ENCODE measurements around the gene PBX3. TPM values are rescaled to one million over a fixed set of nuclear protein-coding genes. Genes with fewer than 3 reads are reported as not detected.

PBX3 gene
- total RNA-seq, 2 donors from 2014 or later = 16.9 to 17.6 TPM

DNA sequence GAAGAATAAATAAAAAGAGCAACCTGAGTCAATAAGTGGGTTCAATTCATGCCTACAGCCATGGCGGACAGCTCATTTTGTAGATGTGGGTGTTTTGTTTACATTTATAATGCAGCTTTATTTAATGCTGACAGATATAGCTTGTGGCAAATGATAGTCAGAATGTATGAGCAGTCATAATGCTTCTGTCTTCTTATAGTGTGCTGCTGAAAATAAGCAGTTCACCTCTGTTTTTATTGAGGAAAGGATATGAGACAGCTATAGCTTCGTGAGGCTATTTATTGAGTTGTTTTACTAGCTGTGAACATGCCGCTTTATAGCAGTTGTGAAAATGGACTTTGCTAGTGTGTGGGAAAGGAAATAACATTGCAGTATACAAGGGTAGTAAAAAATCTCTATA, 147.4 kb downstream of the PBX3 start:
- ATAC-seq (no peak), DNase-seq (ENCODE audit: low spot score in 2 of 2) (no peak)
- Mint-ChIP-seq H3K36me3 (no peaks in the 10 kb centered on the region), H3K9me3 (no peaks in the 10 kb centered on the region), H3K27ac (no peak overlapping the region)

DNA sequence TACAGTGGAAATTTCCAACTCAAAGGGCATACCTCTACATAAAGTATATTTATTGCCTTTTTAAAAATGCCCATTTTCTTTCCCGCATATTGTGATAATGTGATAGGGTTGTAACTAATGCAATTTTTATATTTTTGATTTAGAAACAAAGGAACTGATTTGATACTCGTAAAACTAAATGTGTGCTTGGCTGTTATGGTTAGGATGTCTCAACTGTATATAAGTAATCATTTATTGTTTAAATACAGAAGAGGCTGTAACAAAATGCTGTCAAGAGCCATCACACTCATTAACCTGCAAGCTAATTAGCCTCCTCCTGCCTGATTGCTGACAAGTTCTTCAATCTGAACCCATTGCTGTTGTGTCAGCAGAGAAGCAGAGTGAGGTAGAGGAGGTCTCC, 149.2 kb downstream of the PBX3 start:
- ATAC-seq = no peak
- DNase-seq (ENCODE audit: low spot score in 2 of 2) = no peak
- no peaks in the 10 kb centered on the region for H3K36me3 Mint-ChIP-seq
- H3K27ac Mint-ChIP-seq = no peak overlapping the region
- H3K9me3 Mint-ChIP-seq = no peaks in the 10 kb centered on the region

DNA sequence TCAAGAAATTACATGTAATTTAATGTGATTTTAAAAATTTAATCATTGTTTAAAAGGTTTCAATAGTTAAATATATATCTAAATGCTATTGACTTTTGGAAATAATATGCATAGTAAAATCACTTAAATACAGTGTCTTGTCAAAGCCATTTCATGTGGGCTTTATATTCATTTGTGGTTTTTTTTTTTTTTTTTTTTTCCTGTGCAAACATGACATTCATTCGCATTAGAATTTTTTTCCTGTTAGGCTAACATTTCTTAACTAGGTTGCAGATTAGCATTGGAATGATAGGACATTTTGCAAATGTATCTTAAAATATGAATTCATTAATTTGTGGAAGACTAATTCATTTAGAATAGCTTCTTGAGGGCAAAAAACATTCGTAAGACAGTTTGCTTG, 149.8 kb downstream of the PBX3 start:
- Mint-ChIP-seq H3K36me3 (no peaks in the 10 kb centered on the region), H3K27ac (no peak overlapping the region), H3K9me3 (no peaks in the 10 kb centered on the region)
- ATAC-seq = no peak
- no peak for DNase-seq (ENCODE audit: low spot score in 2 of 2)

DNA sequence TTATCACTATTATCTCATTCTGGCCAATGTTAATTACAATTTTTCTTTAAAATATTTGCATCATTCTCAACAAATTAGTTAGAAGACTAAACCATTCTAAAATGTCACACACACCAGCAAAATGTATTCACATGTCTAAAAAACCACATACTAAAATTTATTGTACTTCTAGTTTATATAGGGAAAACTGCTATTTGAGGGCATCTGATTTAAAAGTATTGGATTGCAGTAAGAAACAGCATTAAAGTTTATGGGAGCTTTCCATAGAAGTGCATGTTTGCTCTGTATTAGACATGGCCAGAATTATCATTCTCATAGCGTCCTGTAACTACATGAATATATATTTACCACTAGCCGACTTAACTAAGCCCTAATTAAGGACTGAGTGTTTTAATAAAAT, 150.3 kb downstream of the PBX3 start:
- Mint-ChIP-seq H3K27ac (no peak overlapping the region), H3K9me3 (no peaks in the 10 kb centered on the region), H3K36me3 (no peaks in the 10 kb centered on the region)
- ATAC-seq (no peak), DNase-seq (ENCODE audit: low spot score in 2 of 2) (no peak)

DNA sequence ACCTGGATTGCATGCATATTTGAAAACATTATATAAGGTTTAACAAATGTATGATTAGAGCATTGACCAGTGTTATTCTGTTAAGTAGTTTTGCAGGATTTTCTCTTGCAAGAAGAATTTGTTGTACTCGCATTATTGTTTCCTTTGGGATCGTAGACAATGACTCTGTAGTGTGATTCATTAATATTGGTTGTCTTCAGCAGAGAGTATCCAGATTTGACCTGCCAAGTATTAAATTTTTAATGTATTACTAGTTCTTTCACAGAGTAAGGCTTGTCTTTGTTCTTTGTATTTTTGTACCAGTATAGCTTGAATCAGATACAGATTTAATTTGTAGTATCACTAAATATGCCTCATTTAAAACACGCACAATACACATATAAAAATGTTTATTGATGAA, 155.0 kb downstream of the PBX3 start:
- Mint-ChIP-seq H3K27ac (no peak overlapping the region), H3K36me3 (no peaks in the 10 kb centered on the region), H3K9me3 (no peaks in the 10 kb centered on the region)
- ATAC-seq (no peak), DNase-seq (ENCODE audit: low spot score in 2 of 2) (no peak)

DNA sequence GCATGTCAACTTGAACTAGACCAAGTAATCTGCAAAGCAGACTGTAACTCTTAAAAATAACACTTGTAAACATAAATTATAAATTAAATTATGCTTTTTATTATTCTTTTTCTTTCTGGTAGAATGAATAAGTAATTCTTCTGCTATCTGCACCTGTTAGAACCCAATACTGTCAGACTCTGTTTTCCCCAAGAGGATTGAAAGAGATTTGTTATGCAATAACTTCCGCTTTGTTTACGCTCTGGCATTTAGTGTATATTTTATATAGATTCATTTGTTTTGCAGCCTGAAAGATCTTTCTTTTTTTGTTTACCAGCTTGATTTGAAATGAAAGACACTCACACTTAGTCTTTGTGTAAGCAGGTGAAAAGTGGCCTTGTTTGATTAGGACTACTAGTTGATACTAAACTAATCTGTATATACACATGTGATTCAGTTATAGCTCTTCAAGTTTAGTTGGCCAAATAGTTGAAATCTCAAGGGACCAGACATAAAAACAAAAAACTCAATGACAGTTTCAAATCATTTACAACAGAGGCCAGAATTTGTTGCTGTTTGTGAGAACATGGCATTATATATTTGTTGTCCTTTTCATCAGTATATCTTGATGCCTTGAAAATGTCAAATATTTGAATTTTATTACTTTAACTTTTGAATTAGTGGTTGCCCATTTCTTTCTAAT, 155.8 kb downstream of the PBX3 start:
- no peak overlapping the region for H3K27ac Mint-ChIP-seq
- no peak for ATAC-seq
- no peaks in the 10 kb centered on the region for H3K36me3 Mint-ChIP-seq
- no peaks in the 10 kb centered on the region for H3K9me3 Mint-ChIP-seq
- no peak for DNase-seq (ENCODE audit: low spot score in 2 of 2)

DNA sequence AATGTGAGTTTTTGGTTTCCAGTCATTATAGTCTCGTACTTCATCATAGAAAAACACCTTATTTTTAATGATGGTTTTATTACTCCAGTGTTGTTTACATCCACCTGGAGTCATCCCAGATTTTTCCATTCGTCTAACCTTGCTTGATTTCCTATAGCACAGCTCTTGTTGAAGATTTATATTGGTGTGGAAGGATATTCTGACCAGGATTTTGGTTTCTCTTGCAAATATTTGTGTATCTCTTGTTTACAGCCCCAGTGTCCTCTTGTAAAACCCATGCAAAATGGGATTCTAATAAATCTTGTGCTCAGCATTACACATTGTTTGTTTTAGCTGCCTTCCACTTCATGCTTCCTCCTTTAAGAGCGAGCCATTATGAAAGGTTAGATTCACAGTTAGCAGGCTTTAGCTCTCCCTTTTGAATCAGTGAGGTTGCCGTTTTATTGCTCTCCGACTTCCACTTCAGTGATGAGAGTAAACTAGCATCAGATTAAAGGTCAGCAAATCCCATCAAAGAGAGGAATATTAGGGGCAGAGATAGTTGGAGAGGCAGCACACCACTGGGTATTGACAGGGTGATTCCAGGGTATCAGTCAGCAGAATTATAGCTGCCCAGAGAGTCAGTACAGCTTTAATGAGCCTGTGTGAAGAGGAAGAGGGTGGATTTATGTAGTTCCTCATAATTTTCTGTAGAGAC, 157.1 kb downstream of the PBX3 start:
- Mint-ChIP-seq H3K36me3 (no peaks in the 10 kb centered on the region), H3K27ac (no peak overlapping the region), H3K9me3 (no peaks in the 10 kb centered on the region)
- DNase-seq (ENCODE audit: low spot score in 2 of 2) (no peak), ATAC-seq (no peak)

DNA sequence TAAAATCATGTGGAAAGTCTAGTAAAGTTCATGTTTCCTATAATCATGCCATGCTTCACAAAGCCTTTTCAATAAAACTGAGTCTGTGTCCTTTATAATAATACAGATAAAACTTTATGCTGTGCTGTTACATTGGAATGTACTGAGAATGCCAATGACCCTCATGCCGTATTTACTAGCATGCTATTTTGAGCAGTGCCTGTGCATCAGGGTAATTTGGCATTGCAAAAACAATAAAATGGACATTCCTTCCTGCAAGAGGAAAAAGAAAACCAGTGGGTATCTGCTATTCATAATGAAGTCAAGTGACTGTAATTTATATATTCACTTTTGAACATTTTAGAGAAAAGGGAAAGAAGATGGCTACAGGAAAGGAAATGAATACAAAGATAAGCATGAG, 159.0 kb downstream of the PBX3 start:
- no peaks in the 10 kb centered on the region for H3K9me3 Mint-ChIP-seq
- H3K36me3 Mint-ChIP-seq = no peaks in the 10 kb centered on the region
- ATAC-seq = no peak
- no peak for DNase-seq (ENCODE audit: low spot score in 2 of 2)
- H3K27ac Mint-ChIP-seq = no peak overlapping the region

DNA sequence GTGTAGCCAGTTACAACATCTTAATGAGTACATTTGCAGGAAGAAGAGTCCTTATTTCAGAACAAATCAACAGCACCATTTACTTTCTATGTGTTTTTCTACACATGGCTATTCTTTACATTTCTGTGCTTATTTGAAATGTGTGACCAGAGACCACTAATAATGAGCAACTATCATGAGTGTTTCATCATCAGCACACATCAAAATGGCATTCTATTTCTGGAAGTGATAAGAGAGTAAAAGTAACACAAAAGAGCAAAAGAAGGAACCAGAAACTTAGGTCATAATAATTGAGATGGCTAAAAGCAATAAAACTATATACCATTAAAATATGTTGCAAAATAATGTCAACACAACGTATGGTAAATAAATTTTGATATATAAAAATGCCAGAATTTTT, 159.7 kb downstream of the PBX3 start:
- no peaks in the 10 kb centered on the region for H3K36me3 Mint-ChIP-seq
- no peak for DNase-seq (ENCODE audit: low spot score in 2 of 2)
- ATAC-seq = no peak
- no peak overlapping the region for H3K27ac Mint-ChIP-seq
- H3K9me3 Mint-ChIP-seq = no peaks in the 10 kb centered on the region

DNA sequence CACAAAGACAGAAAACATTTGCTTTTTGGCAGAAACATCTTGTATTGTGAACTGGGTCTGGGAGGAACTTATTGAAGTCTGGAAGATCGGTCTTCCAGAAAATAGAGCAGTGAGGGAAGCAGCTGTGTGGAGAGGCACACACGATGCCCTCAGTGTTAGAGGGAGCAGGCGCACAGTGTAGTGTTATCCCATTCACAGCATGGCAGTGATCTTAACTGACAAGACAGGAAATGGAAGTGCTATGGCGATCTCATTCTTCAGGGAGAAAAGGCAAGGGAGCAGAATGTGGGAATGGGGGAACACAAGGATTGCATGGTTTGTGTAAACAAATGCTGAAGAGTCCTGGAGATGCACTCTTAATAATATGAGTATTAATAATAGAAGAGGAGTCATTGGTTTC, 161.0 kb downstream of the PBX3 start:
- ATAC-seq = no peak
- Mint-ChIP-seq H3K9me3 (no peaks in the 10 kb centered on the region), H3K27ac (no peak overlapping the region), H3K36me3 (no peaks in the 10 kb centered on the region)
- no peak for DNase-seq (ENCODE audit: low spot score in 2 of 2)

DNA sequence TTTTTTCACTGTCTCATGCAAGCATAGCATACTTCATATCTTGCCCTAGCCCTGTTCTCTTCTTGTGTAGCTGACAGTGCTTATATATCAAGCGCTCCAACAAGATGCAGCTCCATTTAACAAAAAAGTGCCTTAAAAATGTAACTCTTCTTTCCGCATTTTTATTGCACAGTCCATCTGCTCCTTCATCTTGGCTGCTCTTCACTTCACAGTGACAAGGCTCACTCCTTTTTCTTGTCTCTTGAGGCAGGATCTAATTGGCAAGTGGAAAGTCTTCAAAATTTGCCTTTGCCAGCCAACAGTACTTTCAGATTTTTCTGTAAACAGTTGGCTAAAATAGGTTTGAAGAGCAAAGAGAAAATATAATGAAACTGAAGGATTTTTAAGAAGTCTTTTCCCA, 161.8 kb downstream of the PBX3 start:
- Mint-ChIP-seq H3K36me3 (no peaks in the 10 kb centered on the region), H3K9me3 (no peaks in the 10 kb centered on the region), H3K27ac (no peak overlapping the region)
- ATAC-seq (no peak), DNase-seq (ENCODE audit: low spot score in 2 of 2) (no peak)

DNA sequence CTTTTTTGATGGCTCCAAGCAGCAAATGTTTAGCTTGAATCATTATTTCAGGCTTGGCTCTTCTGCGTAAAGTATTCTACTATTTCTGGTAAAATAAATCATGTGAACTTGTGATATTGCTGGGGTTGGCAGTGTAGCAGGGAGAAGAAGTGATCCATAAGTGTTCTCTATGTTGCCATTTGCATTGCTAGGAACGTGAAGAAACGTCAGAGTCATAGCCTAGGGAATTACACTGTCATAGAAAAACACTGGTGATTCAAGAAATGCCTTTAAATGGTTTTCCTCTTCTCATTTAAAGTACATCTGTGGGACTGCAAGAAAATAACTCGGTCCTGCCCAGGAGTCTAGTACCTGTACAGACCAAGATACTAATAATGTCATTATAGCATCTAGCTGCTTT, 162.3 kb downstream of the PBX3 start:
- DNase-seq (ENCODE audit: low spot score in 2 of 2) (no peak), ATAC-seq (no peak)
- no peaks in the 10 kb centered on the region for H3K9me3 Mint-ChIP-seq
- H3K36me3 Mint-ChIP-seq = no peaks in the 10 kb centered on the region
- no peak overlapping the region for H3K27ac Mint-ChIP-seq

DNA sequence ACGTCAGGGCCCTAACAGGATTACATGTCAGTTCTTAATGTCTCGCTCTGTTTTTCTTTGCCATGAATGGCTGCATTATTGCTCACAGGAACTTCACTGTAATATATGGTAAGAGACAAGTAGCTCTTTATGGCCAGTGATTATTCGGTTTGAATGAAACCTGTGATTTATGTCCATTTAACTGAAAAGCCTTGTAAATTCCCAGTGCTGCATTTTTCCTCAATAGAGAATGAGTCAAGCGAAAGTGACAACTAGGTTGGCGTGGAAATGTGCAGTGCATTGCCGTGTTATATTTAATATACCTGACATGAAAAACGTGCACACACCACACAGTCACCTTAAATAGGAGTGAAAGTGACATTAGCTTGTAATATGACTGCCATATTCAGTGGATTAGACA, 163.1 kb downstream of the PBX3 start:
- DNase-seq (ENCODE audit: low spot score in 2 of 2) (no peak), ATAC-seq (no peak)
- Mint-ChIP-seq H3K9me3 (no peaks in the 10 kb centered on the region), H3K27ac (no peak overlapping the region), H3K36me3 (no peaks in the 10 kb centered on the region)

DNA sequence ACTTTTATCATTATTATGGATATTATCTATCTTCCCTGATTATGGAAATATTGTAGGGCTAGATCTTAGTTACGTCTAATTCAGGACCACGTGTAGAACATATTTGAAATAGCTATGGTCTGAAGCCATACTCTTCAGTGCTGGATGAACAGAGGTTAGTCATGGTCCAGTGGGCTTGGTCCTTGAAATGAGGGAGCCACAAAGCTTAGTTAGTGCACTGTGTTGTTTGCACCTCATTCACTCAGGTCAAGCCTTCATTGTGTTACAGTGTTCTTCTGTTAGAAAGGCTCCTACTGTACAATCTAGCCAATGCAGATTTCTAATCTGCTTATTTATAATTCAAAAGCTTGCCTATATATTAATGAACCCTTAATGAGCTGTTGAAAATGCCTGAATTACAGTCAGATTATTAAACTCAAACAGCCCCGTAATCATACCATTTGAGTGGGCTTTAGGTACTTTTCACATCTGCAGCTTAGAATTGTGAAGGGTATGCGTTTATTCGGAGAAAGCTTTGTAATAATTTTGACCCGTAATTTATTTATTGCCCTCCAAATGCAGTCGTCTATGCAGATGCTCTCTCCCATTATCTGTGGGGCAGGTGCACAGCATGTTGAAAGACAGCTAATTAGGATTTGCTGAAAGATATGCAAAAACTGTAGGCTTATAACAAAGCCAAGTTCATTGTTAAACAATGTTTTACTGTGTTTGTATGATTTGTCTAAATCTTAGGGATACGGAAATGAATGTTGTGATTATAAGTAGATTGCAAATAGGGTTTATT, 164.9 kb downstream of the PBX3 start:
- Mint-ChIP-seq H3K27ac (no peak overlapping the region), H3K36me3 (no peaks in the 10 kb centered on the region), H3K9me3 (no peaks in the 10 kb centered on the region)
- ATAC-seq (no peak), DNase-seq (ENCODE audit: low spot score in 2 of 2) (no peak)

DNA sequence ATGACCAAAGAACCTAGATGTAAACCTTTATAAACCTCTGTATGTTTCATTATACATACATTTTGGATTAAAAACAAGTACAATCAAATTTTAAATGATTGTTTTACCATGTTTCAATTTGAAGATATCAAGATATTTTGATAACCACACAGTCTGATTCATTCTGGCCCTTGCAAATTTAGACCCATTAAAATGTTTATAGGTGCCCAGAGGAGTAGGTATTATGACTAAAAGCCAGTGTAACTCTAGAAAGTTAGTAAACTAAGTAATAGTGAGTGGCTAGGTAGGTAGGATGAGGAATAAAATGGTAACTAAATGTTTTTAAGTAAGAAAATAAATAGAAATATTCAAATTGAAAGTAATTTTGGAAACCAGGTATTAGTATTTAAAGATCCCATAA, 165.5 kb downstream of the PBX3 start:
- no peak for ATAC-seq
- DNase-seq (ENCODE audit: low spot score in 2 of 2) = no peak

DNA sequence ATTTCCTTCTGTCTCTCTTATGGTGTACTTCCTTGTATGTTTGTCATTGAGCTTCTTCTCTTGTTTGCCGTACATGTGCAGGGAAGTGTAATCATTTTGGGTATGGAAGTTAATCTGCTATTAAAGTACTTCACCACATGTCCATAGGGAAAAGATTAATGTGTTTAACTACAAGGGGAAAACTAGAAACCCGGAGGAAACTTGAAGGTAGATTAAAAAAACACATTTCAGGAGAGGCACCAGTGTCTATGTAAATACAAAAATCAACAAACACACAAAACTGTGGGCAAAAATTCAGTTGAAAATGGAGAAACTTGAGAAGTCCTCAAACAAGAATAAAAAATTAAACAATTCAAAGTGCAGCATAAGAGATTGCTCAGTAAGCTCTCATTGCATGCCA, 166.4 kb downstream of the PBX3 start:
- Mint-ChIP-seq H3K36me3 (no peaks in the 10 kb centered on the region), H3K9me3 (no peaks in the 10 kb centered on the region), H3K27ac (no peak overlapping the region)
- DNase-seq (ENCODE audit: low spot score in 2 of 2) = no peak
- no peak for ATAC-seq

More for the DNA sequence above, 165.5 kb downstream of the PBX3 start:
- Mint-ChIP-seq H3K36me3 (no peaks in the 10 kb centered on the region), H3K27ac (no peak overlapping the region), H3K9me3 (no peaks in the 10 kb centered on the region)

DNA sequence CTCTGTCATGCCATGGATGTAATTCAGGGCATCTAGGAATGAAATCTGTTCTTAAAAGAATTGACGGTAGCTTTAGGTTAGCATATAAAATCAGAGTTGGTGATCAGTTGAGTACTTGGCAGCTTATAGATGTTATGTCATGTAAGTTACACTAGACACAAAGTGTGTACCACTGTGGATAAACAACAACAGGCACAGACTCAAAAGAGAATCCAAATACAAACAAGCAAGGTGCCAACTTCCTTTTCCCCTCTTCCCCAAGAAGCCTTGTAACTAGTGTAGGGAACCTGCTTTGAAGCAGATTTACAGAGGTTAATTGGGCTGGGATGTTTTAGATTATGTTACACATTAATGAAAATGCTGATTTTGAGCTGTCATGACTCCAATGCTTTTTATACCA, 167.2 kb downstream of the PBX3 start:
- Mint-ChIP-seq H3K27ac (no peak overlapping the region), H3K36me3 (no peaks in the 10 kb centered on the region), H3K9me3 (no peaks in the 10 kb centered on the region)
- ATAC-seq = no peak
- DNase-seq (ENCODE audit: low spot score in 2 of 2) = no peak

DNA sequence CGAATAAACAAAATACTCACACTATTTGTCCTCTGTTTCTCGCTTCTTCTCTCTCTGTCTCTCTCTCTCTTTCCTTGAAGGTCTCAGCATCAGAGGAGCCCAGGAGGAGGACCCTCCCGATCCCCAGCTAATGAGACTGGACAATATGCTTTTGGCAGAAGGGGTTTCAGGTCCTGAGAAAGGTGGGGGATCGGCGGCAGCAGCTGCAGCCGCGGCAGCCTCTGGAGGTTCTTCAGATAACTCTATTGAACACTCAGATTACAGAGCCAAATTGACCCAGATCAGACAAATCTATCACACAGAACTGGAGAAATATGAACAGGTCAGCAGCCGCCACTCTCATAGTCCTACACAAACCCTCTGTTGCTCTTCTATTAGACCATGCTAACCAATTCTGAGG, 168.4 kb downstream of the PBX3 start:
- no peaks in the 10 kb centered on the region for H3K9me3 Mint-ChIP-seq
- DNase-seq (ENCODE audit: low spot score in 2 of 2) (no peak), ATAC-seq (no peak)
- H3K36me3 Mint-ChIP-seq = no peaks in the 10 kb centered on the region
- peak overlapping the region in 1 of 2 donors; percentile 72 for H3K27ac Mint-ChIP-seq

All from activated naive CD4-positive, alpha-beta T cell treated with anti-CD3 and anti-CD28 coated beads, Interleukin-2, amount 50 U/mL, for 72 hours (primary cell).